Astrocyte of the spinal cord (primary cell): ENCODE measurements around the gene WSB2.

ENCODE experiments used
- DNase-seq: peaks from one replicate; pipeline ENCODE4 v3.0.0; 2011; ENCODE audit warnings: low read depth, low spot score
- H3K4me3 ChIP-seq: 2 replicates; pipeline ENCODE4 v1.5.1; 2011; ENCODE audit warnings: low read depth, mild to moderate bottlenecking, low read length, moderate library complexity
- CTCF ChIP-seq: IDR thresholded peaks from 2 replicates; pipeline ENCODE4 v1.5.1; 2012; ENCODE audit warnings: low read depth, mild to moderate bottlenecking, low read length, inconsistent platforms
- in situ Hi-C: cut with HindIII; loops from 2 replicates; pipeline ENCODE4 v1.10.0; 2017; ENCODE audit warnings: low sequenced_read_pairs

WSB2 gene

GRCh38 chr12:118064608-118065007 is 3.6 kb upstream of the WSB2 start:
- H3K4me3 ChIP-seq, result no peak overlapping the region
- TF ChIP-seq CTCF, result no peak
- in situ Hi-C loops, result no loop called here
- no peak for DNase-seq

GRCh38 chr12:118063576-118064391 is 2.8 kb upstream of the WSB2 start:
- peak; percentile 12 for DNase-seq
- no peak for TF ChIP-seq CTCF
- no peak overlapping the region for H3K4me3 ChIP-seq
- in situ Hi-C loops, result no loop called here

- in situ Hi-C loops, result no loop called here
- H3K4me3 ChIP-seq, result peak overlapping the region; percentile 93
- peak; percentile 50 for DNase-seq
- TF ChIP-seq CTCF, result no peak
These were observed 1.2 kb upstream of the WSB2 start for GRCh38 chr12:118061873-118062843.

DNA sequence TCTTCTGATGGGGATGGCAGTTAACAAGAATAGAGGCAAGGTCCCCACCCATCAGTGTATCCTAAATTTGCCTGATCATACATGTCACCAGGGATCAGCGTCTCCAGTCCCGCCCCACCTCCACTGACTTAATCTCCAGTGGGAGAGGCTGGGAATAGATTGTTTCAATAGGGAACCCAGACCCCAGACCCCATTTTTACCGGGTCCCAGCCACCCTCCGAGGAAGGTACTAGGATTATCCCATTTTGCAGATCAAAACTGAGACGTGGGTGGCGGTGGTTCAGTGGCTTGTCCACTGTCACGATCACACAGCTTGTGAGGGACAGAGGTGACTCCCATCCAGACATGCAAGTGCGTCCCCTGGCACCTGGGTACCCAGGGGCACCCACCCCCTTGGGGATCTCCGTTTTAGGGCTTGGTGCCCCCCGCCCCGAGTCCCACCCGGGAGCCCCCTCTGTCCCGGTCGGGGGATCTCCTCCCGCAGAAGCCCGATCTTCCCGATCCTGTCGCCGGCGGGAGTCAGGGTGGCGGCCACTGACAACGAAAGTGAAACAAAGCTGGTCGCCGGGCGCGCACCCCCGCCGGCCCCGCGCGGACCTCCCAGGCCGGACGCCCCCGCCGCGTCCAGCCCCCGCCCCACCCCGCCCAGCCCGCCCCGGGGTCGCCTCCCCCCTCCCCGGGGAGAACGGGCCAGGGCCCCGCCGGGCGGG is 523 bp downstream of the WSB2 start:
- H3K4me3 ChIP-seq, result peak overlapping the region; percentile 93
- DNase-seq, result peak; percentile 36
- in situ Hi-C loops, result no loop called here
- TF ChIP-seq CTCF, result no peak

DNA sequence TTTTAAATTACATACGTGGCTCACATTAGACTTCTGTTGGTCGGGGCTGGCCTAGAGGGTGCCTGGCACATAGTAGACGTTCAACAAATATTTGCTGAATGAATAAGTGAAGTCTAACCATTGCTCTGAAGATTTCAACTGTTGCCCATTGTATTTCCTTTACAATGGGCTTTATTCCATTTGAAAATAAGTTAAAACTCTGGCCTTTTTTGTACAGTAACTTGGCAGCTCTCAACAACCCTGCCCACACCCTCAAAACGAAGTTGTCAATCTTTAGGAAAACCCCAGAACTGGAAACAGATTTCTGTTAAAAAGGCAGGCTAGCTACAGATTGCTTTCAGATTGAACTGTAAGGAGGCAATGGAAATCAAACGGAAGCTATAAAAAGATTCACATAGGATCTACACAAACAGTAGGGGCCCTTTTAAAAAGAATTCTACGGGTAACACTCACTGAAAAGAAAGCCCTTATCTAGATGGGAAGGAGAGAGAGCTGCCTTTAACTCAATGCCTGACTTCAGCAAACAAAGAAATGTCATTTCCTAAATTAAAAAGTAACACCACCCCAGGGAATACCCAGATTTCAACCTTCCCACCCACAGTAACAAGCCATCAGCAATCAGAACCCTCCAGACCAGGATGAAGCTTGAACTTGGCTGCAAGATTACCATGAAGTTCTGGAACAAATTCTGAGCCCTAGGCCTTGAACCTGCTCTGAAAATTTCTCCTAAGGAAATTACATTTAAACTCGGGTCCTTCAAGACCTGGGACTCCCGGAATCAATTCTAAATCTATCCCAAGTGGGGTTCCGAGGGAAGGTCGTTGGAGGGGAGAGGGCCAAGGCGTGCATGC is 1.4 kb downstream of the WSB2 start:
- peak; percentile 68 for DNase-seq
- in situ Hi-C loops, result no loop called here
- peak overlapping the region; percentile 93 for H3K4me3 ChIP-seq
- TF ChIP-seq CTCF, result no peak
